Smooth muscle cell (in vitro differentiated cells): ENCODE measurements around the gene SPECC1. TPM values are rescaled to one million over a fixed set of nuclear protein-coding genes. Genes with fewer than 3 reads are reported as not detected.

Experiments used
- DNase-seq: peaks from one replicate; lab custom pipeline; 2025; ENCODE audit not compliant: unreplicated experiment; lab: John Stamatoyannopoulos, UW
- H2AFZ ChIP-seq: fragments of 200-600 bp; sonication (generic); 2 replicates; pipeline ENCODE4 v1.6.0; 2016; ENCODE audit warnings: antibody characterized with exemption, low read depth, mild to moderate bottlenecking
- H3F3A ChIP-seq: fragments of 200-600 bp; sonication (generic); 2 replicates; pipeline ENCODE4 v1.6.0; 2017; ENCODE audit warnings: antibody characterized with exemption, low read depth
- H3K27ac ChIP-seq: fragments of 200-600 bp; sonication (generic); 2 replicates; pipeline ENCODE4 v1.5.1; 2016; ENCODE audit warnings: low read depth, mild to moderate bottlenecking
- H3K27me3 ChIP-seq: fragments of 200-600 bp; sonication (generic); 2 replicates; pipeline ENCODE4 v1.6.1; 2016; ENCODE audit warnings: low read depth, mild to moderate bottlenecking
- H3K36me3 ChIP-seq: fragments of 200-600 bp; sonication (generic); 2 replicates; pipeline ENCODE4 v1.5.1; 2016; ENCODE audit warnings: low read depth
- H3K4me1 ChIP-seq: fragments of 200-600 bp; sonication (generic); 2 replicates; pipeline ENCODE4 v1.5.1; 2016; ENCODE audit warnings: low read depth
- H3K4me2 ChIP-seq: fragments of 200-600 bp; sonication (generic); 2 replicates; pipeline ENCODE4 v1.6.0; 2016; ENCODE audit warnings: mild to moderate bottlenecking
- H3K4me3 ChIP-seq: fragments of 200-600 bp; sonication (generic); 2 replicates; pipeline ENCODE4 v1.5.1; 2016; ENCODE audit warnings: mild to moderate bottlenecking
- H3K79me2 ChIP-seq: fragments of 200-600 bp; sonication (generic); 2 replicates; pipeline ENCODE4 v1.6.0; 2016; ENCODE audit warnings: low read depth, mild to moderate bottlenecking
- H3K9ac ChIP-seq: fragments of 200-600 bp; sonication (generic); 2 replicates; pipeline ENCODE4 v1.6.0; 2016; ENCODE audit warnings: low read depth
- H3K9me3 ChIP-seq: fragments of 200-600 bp; sonication (generic); replicated peaks from 2 replicates; pipeline ENCODE4 v1.5.1; 2016; ENCODE audit warnings: low read depth
- H4K20me1 ChIP-seq: fragments of 200-600 bp; sonication (generic); 2 replicates; pipeline ENCODE4 v1.6.0; 2016; ENCODE audit warnings: low read depth
- CTCF ChIP-seq: fragments of 200-600 bp; sonication (generic); IDR thresholded peaks from 2 replicates; pipeline ENCODE4 v1.5.1; 2017; ENCODE audit warnings: borderline replicate concordance, mild to moderate bottlenecking, antibody characterized with exemption; ENCODE audit not compliant: insufficient read depth, poor library complexity, severe bottlenecking
- WGBS: methylation state at CpG from one replicate; pipeline ENCODE4 v1.1.7; 2016; ENCODE audit warnings: low lambda C conversion rate; 5-methylcytosine and 5-hydroxymethylcytosine counted together
- polyA plus RNA-seq: library from polyadenylated mRNA; unstranded; fragments of >200 nt; fragmentation: Nextera tagmentation; extraction: Ambion mirVana; gene quantifications from 2 replicates; pipeline ENCODE4 v1.2.1, GENCODE V29; 2016
- total RNA-seq: library from RNA; depleted of rRNA; stranded (reverse); fragments of >200 nt; gene quantifications from 2 replicates; pipeline ENCODE4 v1.2.3, GENCODE V29; 2014

The SPECC1 gene
- total and polyA plus RNA-seq, 2 experiments from 2014 or later = 20.0 to 72.0 TPM

- Histone ChIP-seq H3K9me3 (no peaks in the 10 kb centered on the region), H4K20me1 (no peaks in the 10 kb centered on the region), H3K9ac (no peak overlapping the region), H3K36me3 (peaks cover 15% of the 10 kb centered on the region), H2AFZ (no peak overlapping the region), H3K4me3 (no peak overlapping the region), H3K4me2 (no peak overlapping the region), H3K4me1 (no peaks in the 10 kb centered on the region), H3F3A (no peaks in the 10 kb centered on the region), H3K27ac (no peak overlapping the region), H3K79me2 (no peaks in the 10 kb centered on the region), H3K27me3 (no peaks in the 10 kb centered on the region)
- 97% methylated on average over 1 of the region's 1 CpG for WGBS
- no peak for TF ChIP-seq CTCF
- DNase-seq = no peak
Measured at GRCh38 chr17:20243524-20243923, 234.4 kb downstream of the SPECC1 start.

GRCh38 chr17:20244671-20245070, 235.5 kb downstream of the SPECC1 start:
- no peaks in the 10 kb centered on the region for H3K9me3 ChIP-seq
- H3K4me3 ChIP-seq = no peak overlapping the region
- TF ChIP-seq CTCF = no peak
- H3K4me2 ChIP-seq = no peak overlapping the region
- no peak overlapping the region for H3K9ac ChIP-seq
- H3K27ac ChIP-seq = no peak overlapping the region
- peaks cover 27% of the 10 kb centered on the region for H3K36me3 ChIP-seq
- no peaks in the 10 kb centered on the region for H3K79me2 ChIP-seq
- H2AFZ ChIP-seq = no peak overlapping the region
- no peaks in the 10 kb centered on the region for H4K20me1 ChIP-seq
- WGBS = 100% methylated on average over 1 of the region's 1 CpG
- H3K4me1 ChIP-seq = no peaks in the 10 kb centered on the region
- no peak for DNase-seq
- no peaks in the 10 kb centered on the region for H3K27me3 ChIP-seq
- no peaks in the 10 kb centered on the region for H3F3A ChIP-seq

- no peaks in the 10 kb centered on the region for H3K27me3 ChIP-seq
- no peak overlapping the region for H3K4me2 ChIP-seq
- H3K4me3 ChIP-seq = no peak overlapping the region
- peaks cover 3% of the 10 kb centered on the region for H3K9me3 ChIP-seq
- no peak overlapping the region for H2AFZ ChIP-seq
- WGBS = 87% methylated on average over 1 of the region's 1 CpG
- peaks cover 36% of the 10 kb centered on the region for H3K36me3 ChIP-seq
- H3K27ac ChIP-seq = no peak overlapping the region
- H3K4me1 ChIP-seq = no peaks in the 10 kb centered on the region
- TF ChIP-seq CTCF = no peak
- no peaks in the 10 kb centered on the region for H3K79me2 ChIP-seq
- H3K9ac ChIP-seq = no peak overlapping the region
- H4K20me1 ChIP-seq = no peaks in the 10 kb centered on the region
- no peaks in the 10 kb centered on the region for H3F3A ChIP-seq
- no peak for DNase-seq
Measured at GRCh38 chr17:20246692-20247091, 237.5 kb downstream of the SPECC1 start.

- Histone ChIP-seq H4K20me1 (no peaks in the 10 kb centered on the region), H3K27ac (no peak overlapping the region), H3K9ac (no peak overlapping the region), H3F3A (no peaks in the 10 kb centered on the region), H3K36me3 (peaks cover 38% of the 10 kb centered on the region), H3K4me1 (no peaks in the 10 kb centered on the region), H3K27me3 (no peaks in the 10 kb centered on the region), H3K9me3 (peaks cover 3% of the 10 kb centered on the region), H2AFZ (no peak overlapping the region), H3K4me2 (no peak overlapping the region), H3K79me2 (no peaks in the 10 kb centered on the region), H3K4me3 (no peak overlapping the region)
- no peak for TF ChIP-seq CTCF
- WGBS = 91% methylated on average over 7 of the region's 7 CpGs
- DNase-seq = no peak
Measured at GRCh38 chr17:20253323-20253722, 244.2 kb downstream of the SPECC1 start.
